BJ (cell line): Measurements from ENCODE around the gene VWC2. TPM values are rescaled to one million over a fixed set of nuclear protein-coding genes. Genes with fewer than 3 reads are reported as not detected.

Experiments used
- CTCF ChIA-PET: fragments of 350-600 bp; formaldehyde crosslinking; extraction: SDS; loops from one replicate; lab custom pipeline; 2021; ENCODE audit warnings: antibody characterized with exemption, inconsistent platforms; lab: Yijun Ruan, JAX
- POLR2A ChIA-PET: fragments of 300-600 bp; sonication (Branson Sonifier 250); formaldehyde crosslinking; extraction: SDS; loops from one replicate; lab custom pipeline; 2021; ENCODE audit warnings: antibody characterized with exemption; lab: Charles Lee
- DNase-seq: peaks from one replicate; pipeline ENCODE4 v3.0.0-alpha.2; 2011; ENCODE audit warnings: low read depth
- H3K27me3 ChIP-seq: 2 replicates; pipeline ENCODE4 v1.6.0; 2011; ENCODE audit warnings: low read length; ENCODE audit not compliant: control insufficient read depth, insufficient read depth
- H3K36me3 ChIP-seq: 2 replicates; pipeline ENCODE4 v1.5.1; 2011; ENCODE audit warnings: low read length; ENCODE audit not compliant: control insufficient read depth, insufficient read depth
- H3K4me3 ChIP-seq: 2 replicates; pipeline ENCODE4 v1.5.1; 2011; ENCODE audit warnings: low read depth, mild to moderate bottlenecking, control low read depth, low read length
- CTCF ChIP-seq: IDR thresholded peaks from 2 replicates; pipeline ENCODE4 v1.5.1; 2011; ENCODE audit warnings: low read depth, mild to moderate bottlenecking, control low read depth, inconsistent platforms, low read length, moderate library complexity; ENCODE audit not compliant: insufficient read depth
- polyA plus RNA-seq: library from polyadenylated mRNA; depleted of rRNA; stranded (reverse); fragments of >200 nt; gene quantifications from 2 replicates; pipeline ENCODE4 v1.2.3, GENCODE V29; 2011

VWC2 gene
- polyA plus RNA-seq, 1 experiment: not detected

- H3K36me3 ChIP-seq: no peaks in the 10 kb centered on the region
- no peak for TF ChIP-seq CTCF
- POLR2A ChIA-PET: no interaction called here
- no peak for DNase-seq
- no peak overlapping the region for H3K4me3 ChIP-seq
- H3K27me3 ChIP-seq: no peaks in the 10 kb centered on the region
- CTCF ChIA-PET: no interaction called here
Observed at GRCh38 chr7:49927631-49928030, 154.2 kb downstream of the VWC2 start.

GRCh38 chr7:49928787-49929186 lies 155.3 kb downstream of the VWC2 start:
- no peak for DNase-seq
- POLR2A ChIA-PET: no interaction called here
- Histone ChIP-seq H3K27me3 (no peaks in the 10 kb centered on the region), H3K36me3 (no peaks in the 10 kb centered on the region), H3K4me3 (no peak overlapping the region)
- CTCF ChIA-PET: no interaction called here
- no peak for TF ChIP-seq CTCF

- CTCF ChIA-PET: no interaction called here
- no peaks in the 10 kb centered on the region for H3K36me3 ChIP-seq
Observed at GRCh38 chr7:49931627-49932026, 158.2 kb downstream of the VWC2 start.

GRCh38 chr7:49937608-49938007 lies 164.2 kb downstream of the VWC2 start:
- Histone ChIP-seq H3K27me3 (no peaks in the 10 kb centered on the region), H3K36me3 (no peaks in the 10 kb centered on the region), H3K4me3 (no peak overlapping the region)
- ChIA-PET CTCF (no interaction called here), POLR2A (no interaction called here)
- TF ChIP-seq CTCF: no peak
- DNase-seq: no peak

More at GRCh38 chr7:49931627-49932026, 158.2 kb downstream of the VWC2 start:
- POLR2A ChIA-PET: no interaction called here
- Histone ChIP-seq H3K27me3 (no peaks in the 10 kb centered on the region), H3K4me3 (no peak overlapping the region)
- TF ChIP-seq CTCF: no peak
- DNase-seq: no peak
